Esophagus muscularis mucosa (tissue), 3 donors: Measurements from ENCODE around the gene CCDC196.

ENCODE experiments used
- POLR2A ChIP-seq: fragments of 450-650 bp; IDR thresholded peaks from one replicate; pipeline ENCODE4 v1.6.1; 2017; ENCODE audit warnings: antibody characterized with exemption, moderate library complexity, mild to moderate bottlenecking, low read depth
- TF ChIP-seq, protein P1 (sequence below), 3 experiments: fragments of 200-600 bp in 2 of 3; fragments of 450-650 bp in 1 of 3; sonication (generic) in 2 of 3; IDR thresholded peaks; one replicate each; pipeline ENCODE4 v1.5.1; 2017 to 2019; ENCODE audit warnings: antibody characterized with exemption in 3 of 3, mild to moderate bottlenecking in 2 of 3, moderate library complexity in 1 of 3

DNA sequence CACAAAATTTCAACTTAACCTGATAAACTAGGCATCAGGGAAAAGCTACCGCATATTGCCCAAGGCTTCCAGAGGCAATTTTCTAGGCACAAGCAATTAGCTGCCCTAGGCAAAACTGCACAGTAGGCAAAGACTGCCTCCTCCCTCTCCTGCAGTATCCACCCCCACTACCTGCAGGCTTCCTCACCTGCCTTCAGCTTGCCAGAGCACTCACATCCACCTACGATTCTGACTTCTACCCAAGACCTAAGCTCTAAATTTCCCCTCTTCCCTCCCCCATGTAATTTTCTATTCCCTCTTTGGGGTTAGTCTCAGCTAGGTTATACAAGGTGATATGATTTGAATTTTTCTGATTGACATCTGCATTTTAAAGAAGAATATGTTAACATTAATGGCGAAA, 21.9 kb upstream of the CCDC196 start:
- TF ChIP-seq, protein P1, sequence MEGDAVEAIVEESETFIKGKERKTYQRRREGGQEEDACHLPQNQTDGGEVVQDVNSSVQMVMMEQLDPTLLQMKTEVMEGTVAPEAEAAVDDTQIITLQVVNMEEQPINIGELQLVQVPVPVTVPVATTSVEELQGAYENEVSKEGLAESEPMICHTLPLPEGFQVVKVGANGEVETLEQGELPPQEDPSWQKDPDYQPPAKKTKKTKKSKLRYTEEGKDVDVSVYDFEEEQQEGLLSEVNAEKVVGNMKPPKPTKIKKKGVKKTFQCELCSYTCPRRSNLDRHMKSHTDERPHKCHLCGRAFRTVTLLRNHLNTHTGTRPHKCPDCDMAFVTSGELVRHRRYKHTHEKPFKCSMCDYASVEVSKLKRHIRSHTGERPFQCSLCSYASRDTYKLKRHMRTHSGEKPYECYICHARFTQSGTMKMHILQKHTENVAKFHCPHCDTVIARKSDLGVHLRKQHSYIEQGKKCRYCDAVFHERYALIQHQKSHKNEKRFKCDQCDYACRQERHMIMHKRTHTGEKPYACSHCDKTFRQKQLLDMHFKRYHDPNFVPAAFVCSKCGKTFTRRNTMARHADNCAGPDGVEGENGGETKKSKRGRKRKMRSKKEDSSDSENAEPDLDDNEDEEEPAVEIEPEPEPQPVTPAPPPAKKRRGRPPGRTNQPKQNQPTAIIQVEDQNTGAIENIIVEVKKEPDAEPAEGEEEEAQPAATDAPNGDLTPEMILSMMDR (IDR thresholded peaks at IDR 0.05): no peak
- TF ChIP-seq POLR2A: no peak
